Measurements from ENCODE around the gene LRRC8E.

DNA sequence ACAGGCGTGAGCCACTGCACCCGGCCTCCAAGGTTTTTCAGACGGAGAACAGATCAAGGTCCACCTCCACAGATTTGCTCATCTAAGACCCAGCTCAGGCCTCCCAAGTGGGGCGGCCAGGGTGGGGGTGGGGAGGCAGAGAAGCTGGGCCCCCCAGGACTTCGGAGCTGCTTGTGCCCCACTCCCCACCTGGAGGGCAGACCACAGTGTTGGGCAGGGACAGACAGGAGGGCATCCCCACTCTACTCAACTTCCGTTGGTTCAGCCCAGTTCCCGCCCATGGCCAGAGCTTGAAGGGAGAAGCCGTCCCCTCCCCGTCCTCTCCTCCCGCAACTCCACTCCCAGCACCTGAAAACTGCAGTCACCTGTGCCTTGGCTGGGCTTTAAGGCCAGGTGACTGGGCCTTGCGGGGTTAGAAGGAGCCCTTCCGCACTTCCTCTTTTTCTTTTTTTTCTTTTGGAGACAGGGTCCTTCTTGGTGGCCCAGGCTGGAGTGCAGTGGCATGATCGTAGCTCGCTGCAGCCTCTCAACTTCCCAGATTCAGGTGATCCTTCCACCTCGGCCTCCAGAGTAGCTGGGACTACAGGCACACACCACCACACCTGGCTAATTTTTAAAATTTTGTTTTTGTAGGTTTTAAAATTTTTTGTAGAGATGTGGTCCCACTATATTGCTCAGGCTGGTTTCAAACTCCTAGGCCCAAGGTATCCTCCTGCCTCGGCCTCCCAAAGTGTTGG lies 734 bp upstream of the LRRC8E start:
- TF ChIP-seq CTCF (conservative IDR thresholded peaks at IDR 0.05; ENCODE audit: low read length) (no peak), EZH2phosphoT487 (IDR thresholded peaks at IDR 0.05; ENCODE audit: borderline replicate concordance) (no peak)
